Activated T-cell treated with anti-CD3 and anti-CD28 coated beads for 24 hours (primary cell): ENCODE measurements around the gene PTPN21.
A peak's percentile ranks its signal among the peaks of the same experiment; 100 is the strongest.

Experiments used
- DNase-seq: peaks from one replicate; pipeline ENCODE4 v3.0.0-alpha.2; 2020; ENCODE audit warnings: low read depth

PTPN21 gene

GRCh38 chr14:88504602-88505001 lies 50.2 kb downstream of the PTPN21 start:
- no peak for DNase-seq

- no peak for DNase-seq
These were observed 50.9 kb downstream of the PTPN21 start for GRCh38 chr14:88503754-88504406.

- no peak for DNase-seq
These were observed 52.1 kb downstream of the PTPN21 start for GRCh38 chr14:88502740-88503139.

GRCh38 chr14:88500611-88501010 lies 54.2 kb downstream of the PTPN21 start:
- no peak for DNase-seq

GRCh38 chr14:88499225-88499624 lies 55.6 kb downstream of the PTPN21 start:
- DNase-seq = no peak

- no peak for DNase-seq
These were observed 58.4 kb downstream of the PTPN21 start for GRCh38 chr14:88496414-88496813.

- DNase-seq = no peak
These were observed 61.2 kb downstream of the PTPN21 start for GRCh38 chr14:88493392-88494185.

- DNase-seq = peak; percentile 51
These were observed 62.3 kb downstream of the PTPN21 start for GRCh38 chr14:88492272-88493089.

- no peak for DNase-seq
These were observed 64.6 kb downstream of the PTPN21 start for GRCh38 chr14:88490168-88490567.

GRCh38 chr14:88488897-88489296 lies 65.9 kb downstream of the PTPN21 start:
- DNase-seq = no peak

GRCh38 chr14:88488081-88488480 lies 66.7 kb downstream of the PTPN21 start:
- DNase-seq = no peak

GRCh38 chr14:88482524-88482923 lies 72.3 kb downstream of the PTPN21 start:
- DNase-seq = no peak

GRCh38 chr14:88481794-88482193 lies 73.0 kb downstream of the PTPN21 start:
- no peak for DNase-seq

GRCh38 chr14:88481059-88481458 lies 73.7 kb downstream of the PTPN21 start:
- no peak for DNase-seq

GRCh38 chr14:88479574-88479987 lies 75.2 kb downstream of the PTPN21 start:
- DNase-seq = no peak

- DNase-seq = no peak
These were observed 75.9 kb downstream of the PTPN21 start for GRCh38 chr14:88478931-88479330.

- DNase-seq = no peak
These were observed 77.1 kb downstream of the PTPN21 start for GRCh38 chr14:88477513-88478250.

- DNase-seq = no peak
These were observed 78.0 kb downstream of the PTPN21 start for GRCh38 chr14:88476825-88477224.

- no peak for DNase-seq
These were observed 78.5 kb downstream of the PTPN21 start for GRCh38 chr14:88476214-88476774.

- DNase-seq = no peak
These were observed 81.0 kb downstream of the PTPN21 start for GRCh38 chr14:88473791-88474190.

GRCh38 chr14:88470542-88471440 lies 84.0 kb downstream of the PTPN21 start:
- DNase-seq = no peak
